ENCODE measurements around the gene CISH.

The CISH gene

DNA sequence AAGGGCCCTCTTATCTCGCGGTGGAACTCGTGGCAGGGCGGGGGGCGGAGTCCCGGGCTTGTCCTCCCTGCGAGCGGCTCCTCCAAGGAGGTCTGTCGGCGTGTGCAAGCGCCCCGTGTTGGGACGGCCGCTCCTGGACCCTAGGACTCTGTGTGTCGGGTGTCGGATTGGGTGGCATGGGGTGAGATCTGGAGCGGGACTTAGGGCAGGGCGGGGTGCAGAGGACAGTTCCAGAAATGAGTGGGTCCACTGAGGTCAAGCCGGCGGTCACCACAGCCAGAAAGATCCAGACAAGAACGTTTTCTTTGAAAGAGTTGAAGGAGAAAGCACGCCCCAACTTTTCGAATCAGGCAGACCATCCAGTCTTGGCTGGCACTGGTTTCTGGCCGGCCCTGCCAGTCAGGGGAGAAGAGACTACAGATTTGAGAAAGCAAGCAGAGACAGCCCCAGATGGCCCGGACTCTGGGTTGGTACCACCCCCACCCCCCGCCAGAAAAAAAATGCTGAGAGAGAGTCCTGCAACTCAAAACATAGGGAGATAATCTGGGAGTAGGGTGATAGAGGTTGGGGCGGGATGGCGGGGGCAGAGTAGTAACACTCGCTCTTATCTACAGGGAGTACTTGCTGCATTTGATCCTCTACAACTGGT, 784 bp upstream of the CISH start:
- DNase-seq, result peak in 1 of 2 experiments; percentile 37

GRCh38 chr3:50610992-50611463, 546 bp downstream of the CISH start:
- peak in 1 of 2 experiments; percentile 40 for DNase-seq

DNA sequence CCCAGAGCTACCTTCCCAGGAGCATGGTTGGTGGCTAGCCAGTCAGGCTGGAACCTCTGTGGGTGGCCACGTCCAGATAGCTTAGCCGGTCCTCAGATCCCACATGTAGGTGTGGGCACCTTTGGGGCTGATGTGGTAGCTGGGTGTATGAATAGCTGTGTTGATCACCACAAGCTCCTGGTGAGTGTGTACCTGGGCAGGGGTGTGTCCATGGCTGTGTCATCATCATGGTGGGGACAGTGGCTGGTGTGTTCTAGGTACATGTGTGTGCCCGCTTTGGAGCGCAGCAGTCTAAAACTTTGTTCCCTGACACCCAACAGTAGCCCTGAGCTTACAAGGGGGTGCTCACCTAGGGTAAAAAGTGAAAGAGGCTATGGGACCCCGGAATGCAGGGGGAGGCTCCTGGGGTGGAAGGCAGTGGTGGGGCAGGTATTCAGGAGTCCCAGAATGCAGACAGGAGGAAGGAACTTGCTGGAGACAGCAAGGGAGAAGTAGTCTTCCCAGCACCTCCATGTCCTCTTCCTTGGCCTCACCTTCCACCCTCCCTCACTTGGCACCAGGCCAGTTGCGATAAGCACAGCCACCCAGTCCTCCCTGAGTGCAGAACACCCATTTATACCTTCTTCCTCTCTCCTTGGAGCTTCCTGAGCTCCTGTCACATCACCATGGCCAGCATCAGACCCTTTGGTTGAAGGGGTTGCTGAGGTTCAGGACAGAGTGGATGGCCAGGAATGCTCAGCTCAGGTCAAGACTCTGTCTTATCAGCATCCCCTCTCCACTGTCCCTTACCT, 1.2 kb downstream of the CISH start:
- no peak for DNase-seq

GRCh38 chr3:50609763-50610085, 1.9 kb downstream of the CISH start:
- DNase-seq, result no peak

- no peak for DNase-seq
Measured at GRCh38 chr3:50609071-50609762, 2.4 kb downstream of the CISH start.

DNA sequence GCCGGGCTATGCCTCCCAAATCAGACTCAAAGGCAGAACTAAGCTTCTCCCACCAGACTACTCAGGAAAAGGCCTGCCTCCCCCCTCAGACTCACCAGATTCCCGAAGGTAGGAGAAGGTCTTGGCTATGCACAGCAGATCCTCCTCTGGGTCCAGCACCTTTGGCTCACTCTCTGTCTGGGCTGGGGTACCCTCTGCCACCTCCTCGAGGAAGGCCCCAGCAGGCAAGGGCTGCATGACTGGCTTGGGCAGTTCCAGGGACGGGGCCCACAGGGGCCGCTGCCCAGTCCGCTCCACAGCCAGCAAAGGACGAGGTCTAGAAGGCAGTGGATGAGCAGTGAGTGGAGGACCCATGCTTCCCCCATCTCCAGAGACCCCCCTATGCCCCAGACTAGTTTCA, 3.3 kb downstream of the CISH start:
- DNase-seq, result no peak

DNA sequence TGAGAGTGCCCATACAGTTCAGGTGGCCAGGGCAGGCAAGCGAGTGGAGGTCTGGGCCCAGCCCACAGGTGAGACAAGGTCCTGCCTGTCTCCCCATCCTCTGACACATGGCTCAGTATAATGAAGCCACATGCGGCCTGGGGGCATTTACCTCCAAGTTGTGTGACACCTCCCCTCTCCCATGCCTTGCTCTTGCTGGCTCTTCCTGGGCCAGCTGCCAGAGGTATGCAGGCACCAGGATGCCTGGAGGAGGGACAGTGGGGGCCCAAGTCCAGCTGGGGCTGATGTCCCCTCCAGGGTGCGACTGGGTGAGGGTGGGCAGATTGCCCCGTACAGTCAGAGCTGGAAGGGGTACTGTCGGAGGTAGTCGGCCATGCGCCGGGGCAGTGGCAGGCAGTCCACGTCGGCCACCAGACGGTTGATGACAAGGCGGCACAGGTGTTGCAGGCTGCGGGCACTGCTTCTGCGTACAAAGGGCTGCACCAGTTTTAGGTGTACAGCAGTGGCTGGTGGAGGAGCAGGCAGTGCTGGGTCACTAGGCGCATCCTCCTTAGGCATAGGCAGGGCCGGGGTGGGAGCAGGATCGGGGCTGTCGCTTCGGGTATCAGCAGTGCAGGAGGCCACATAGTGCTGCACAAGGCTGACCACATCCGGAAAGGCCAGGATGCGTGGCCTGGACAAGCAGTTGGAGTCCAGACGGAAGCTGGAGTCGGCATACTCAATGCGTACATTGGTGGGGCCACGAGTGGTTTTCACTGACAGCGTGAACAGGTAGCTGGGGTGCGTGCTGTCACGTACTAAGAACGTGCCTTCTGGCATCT, 4.1 kb downstream of the CISH start:
- no peak for DNase-seq

GRCh38 chr3:50606596-50606995, 5.0 kb downstream of the CISH start:
- DNase-seq, result no peak

GRCh38 chr3:50605901-50606326, 5.7 kb downstream of the CISH start:
- DNase-seq, result no peak

- DNase-seq, result no peak
Measured at GRCh38 chr3:50604628-50605588, 6.7 kb downstream of the CISH start.

DNA sequence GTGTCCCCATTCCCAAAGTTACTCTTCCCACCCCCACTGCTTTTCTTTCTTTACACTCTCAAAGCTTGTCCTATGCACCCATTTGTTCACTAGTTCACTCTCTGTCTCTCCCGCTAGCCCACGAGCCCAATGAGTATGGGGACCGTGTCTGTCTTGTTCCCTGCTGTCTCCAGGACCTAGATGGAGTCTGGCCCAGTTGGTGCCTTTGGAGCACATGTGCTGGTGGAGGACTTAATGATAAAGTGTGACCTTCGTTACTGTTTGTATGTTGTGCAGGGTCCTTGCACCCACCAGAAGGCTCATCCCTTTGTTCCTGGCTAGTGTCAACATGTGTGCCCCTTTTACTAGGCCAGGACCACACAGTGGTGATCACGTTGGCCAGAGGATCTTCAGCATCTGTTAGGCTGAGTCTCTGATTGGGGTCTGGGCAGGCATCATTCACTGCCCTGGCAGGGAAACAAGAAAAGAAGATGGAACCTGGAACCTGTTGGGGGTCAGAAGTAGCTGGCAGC, 7.4 kb downstream of the CISH start:
- no peak for DNase-seq

DNA sequence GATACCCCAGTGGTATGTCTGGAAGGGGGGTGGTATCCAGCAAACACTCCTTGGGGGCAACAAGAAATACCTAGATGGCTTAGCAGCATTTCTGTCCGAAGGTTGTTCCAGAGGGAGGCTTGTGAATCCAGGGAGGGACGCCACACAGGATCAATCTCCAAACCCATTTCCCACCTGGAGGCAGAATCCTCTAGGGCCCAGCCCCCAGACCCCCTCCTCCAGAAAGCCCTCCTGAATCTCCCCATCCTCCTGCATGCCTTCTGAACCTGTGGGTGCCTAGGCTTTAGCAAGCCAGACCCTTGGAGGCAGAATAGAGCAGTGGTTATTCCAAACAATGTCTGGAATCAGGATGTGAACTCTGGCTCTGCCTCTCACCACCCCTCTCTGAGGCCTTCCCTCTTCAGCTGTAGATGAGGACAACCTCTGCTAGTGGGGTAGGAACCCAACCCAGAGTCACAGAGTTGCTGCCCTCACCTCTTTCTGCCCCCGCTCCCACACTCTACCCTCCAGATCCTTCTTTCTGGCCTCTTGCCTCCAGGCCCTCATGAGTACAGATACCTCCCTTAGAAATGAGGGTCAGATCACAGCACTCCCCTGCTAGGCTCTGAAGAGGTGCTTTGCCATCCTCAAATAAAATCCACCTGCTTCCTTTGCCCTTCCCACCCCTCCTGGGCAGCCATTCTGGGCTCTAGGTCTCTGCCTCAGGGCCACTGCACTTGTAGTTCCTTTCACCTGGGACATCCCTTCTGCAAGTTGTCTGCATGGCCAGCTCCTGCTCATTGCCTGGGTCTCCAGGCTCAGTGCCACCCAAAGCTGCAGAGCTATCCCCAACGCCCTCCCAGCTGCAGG, 8.1 kb downstream of the CISH start:
- no peak for DNase-seq

DNA sequence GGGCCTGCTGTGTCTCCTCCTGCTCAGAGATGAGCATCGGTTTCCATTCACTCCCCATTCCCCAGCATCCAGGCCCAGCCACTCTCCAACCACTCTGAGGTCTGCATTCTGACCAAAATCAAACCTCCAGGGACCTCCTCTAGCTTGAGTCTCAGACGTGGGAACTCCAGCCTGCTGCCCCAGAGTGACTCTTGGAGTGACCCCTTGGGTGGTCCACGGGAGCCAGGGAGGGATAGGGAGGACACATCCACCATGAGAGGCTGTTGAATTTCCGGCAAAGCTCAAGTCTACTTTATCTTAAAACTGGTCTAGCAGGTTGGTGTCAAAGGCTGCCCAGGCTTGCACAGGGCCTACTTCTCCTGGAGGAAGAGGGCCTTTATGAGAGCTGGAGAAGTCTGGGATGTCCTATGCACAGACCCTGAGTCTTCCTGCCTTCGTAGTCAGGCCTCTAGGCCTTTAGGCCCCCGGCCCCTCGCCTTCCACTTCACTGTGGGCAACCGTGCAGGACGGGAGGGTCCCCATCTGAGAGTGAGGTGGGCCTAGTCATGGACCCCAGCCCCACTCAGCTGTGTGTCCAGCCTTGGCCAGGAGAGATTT, 8.9 kb downstream of the CISH start:
- no peak for DNase-seq

DNA sequence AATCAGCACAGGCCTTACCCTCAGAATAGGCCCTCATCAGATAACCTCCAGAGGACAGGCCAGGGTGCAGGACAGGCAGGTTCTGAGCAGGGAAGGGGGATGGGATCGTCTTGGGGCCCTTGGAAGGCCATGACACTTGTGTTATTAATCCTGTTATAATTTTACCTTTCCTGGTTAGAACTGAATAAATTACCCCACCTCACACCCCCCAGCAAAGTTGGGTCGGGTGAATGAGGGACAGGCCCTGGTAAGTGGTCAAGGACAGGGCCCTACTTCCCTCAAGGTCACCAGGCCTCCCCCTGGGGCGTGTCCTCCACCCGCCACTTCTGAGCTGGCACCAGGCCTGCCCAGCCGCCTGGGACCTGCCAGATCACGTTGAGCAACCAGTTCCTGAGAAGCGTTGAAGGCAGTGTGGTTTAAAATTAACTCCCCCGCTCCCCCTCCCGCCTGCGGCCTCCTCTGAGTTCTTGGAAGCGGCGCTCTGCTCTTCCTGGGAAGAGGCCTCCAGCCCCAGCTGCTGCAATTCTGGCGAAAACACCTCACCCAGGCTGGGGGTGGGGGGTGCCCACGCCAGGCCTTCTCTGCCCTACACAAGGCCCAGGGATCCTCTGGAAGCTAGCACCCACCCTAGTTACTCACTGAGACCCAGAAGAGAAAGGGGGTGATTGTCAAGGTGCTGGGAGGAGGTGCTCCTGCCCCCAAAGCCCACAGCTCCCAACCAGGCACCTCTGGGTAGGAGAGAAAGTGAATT, 10.6 kb downstream of the CISH start:
- peak; percentile 66 to 81 for DNase-seq

DNA sequence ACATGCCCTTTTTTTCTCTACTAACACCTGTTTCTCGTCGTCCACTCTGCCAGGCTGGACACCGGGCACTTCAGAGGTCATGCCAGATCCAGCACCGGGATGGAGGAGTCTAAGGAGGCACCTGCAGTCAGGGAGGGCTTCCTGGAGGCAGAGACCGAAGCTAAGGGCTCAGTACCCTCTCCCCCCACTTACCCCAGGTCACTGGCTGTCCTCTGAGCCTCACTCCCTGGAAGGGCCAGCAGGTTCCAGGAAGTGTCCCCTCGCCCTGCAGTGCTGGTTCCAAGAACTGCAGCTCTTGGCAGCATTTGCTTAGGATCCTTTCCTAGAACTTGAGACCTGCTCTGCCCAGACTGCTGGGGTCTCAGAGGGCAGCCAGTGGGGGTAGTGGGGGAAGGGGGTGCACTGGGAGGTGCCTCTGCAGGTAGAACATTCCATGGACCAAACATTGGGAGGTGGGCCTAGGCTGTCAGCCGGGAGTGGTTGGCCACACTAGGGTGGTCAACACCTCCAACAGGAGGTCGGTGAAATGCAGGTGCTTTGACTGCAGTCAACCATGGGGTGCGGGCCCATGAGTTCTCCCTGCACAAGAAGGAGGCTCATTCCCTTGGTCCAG, 11.3 kb downstream of the CISH start:
- no peak for DNase-seq

GRCh38 chr3:50599716-50600118, 11.9 kb downstream of the CISH start:
- DNase-seq, result no peak

DNA sequence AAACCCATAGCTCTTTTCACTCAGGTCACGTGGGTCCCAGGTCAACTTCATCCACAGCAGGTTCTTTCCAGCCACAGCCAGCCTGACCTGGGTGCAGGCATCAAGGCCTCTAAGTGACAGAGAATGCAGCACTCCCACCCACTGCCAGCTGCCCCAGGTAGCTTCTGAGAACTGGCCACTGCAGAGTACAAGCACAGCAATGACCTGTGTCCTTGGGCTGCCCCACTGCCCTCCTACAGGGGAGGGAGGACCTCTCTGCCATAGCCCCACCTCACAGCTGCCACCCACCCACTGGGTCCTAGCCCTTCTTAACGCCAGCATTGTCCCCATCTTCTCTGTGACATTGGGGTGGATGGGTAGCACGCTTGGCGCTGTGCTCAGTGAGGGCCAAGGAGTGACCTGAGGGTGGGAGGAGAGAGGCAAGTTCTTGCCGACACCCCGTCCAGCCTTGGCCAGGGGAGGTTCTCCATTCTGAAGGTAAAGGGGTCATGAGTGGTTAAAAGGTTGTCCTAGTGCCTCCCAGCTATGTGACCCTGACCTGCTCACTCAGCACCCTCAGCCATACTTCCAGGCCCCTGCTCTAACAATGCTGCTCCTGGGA, 12.4 kb downstream of the CISH start:
- no peak for DNase-seq

- DNase-seq, result peak in 1 of 2 experiments; percentile 56
Measured at GRCh38 chr3:50594253-50594785, 17.3 kb downstream of the CISH start.
